B cell (primary cell): ENCODE data around the gene GFPT1. TPM values are rescaled to one million over a fixed set of nuclear protein-coding genes. Genes with fewer than 3 reads are reported as not detected.

Experiments
- ATAC-seq: fragments of 200-7000 bp; cut with Tn5 transposase; one replicate; pipeline ENCODE4 v1.10.0; 2021; ENCODE audit warnings: low read depth, mild to moderate bottlenecking, moderate number of reproducible peaks, moderate library complexity
- CTCF ChIA-PET: fragments of 350-600 bp; sonication (Branson Sonifier 250); formaldehyde crosslinking; loops from one replicate; lab custom pipeline; 2021; ENCODE audit warnings: antibody characterized with exemption, inconsistent platforms; lab: Charles Lee
- POLR2A ChIA-PET: fragments of 350-600 bp; sonication (Branson Sonifier 250); formaldehyde crosslinking; loops from one replicate; lab custom pipeline; 2021; ENCODE audit warnings: antibody characterized with exemption; lab: Charles Lee
- DNase-seq: peaks from one replicate; pipeline ENCODE4 v3.0.0; 2013
- H2AFZ ChIP-seq: 2 replicates; pipeline ENCODE4 v1.6.1; 2012; ENCODE audit warnings: mild to moderate bottlenecking, low read depth, low read length; ENCODE audit not compliant: insufficient read depth, poor library complexity, severe bottlenecking
- H3K27ac ChIP-seq, 2 donors: 1 replicate in 1 of 2; 2 replicates in 1 of 2; pipeline ENCODE4 v1.5.1; 2012 to 2013; ENCODE audit warnings: low read length in 2 of 2, mild to moderate bottlenecking in 2 of 2, moderate library complexity in 1 of 2
- H3K27me3 ChIP-seq, 4 experiments: fragments of 200-600 bp in 1 of 4; sonication (generic) in 1 of 4; replicated peaks in 1 of 4; 1 replicate in 2 of 4; 2 replicates in 2 of 4; pipeline versions ENCODE4 v1.6.1 to v1.7.0; 2013 to 2016; ENCODE audit warnings: low read length in 3 of 4, mild to moderate bottlenecking in 2 of 4, mixed read lengths in 1 of 4, moderate library complexity in 1 of 4; ENCODE audit not compliant: insufficient read depth in 4 of 4, control insufficient read depth in 3 of 4; ENCODE audit errors: control extremely low read depth in 1 of 4
- H3K36me3 ChIP-seq, 2 experiments: replicated peaks in 1 of 2; 1 replicate in 1 of 2; 2 replicates in 1 of 2; pipeline versions ENCODE4 v1.6.1 to v1.7.1; 2013; ENCODE audit warnings: low read length in 1 of 2; ENCODE audit not compliant: insufficient read depth in 2 of 2, control insufficient read depth in 1 of 2; ENCODE audit errors: control extremely low read depth in 1 of 2, extremely low read depth in 1 of 2
- H3K4me1 ChIP-seq, 2 donors: fragments of 200-600 bp in 1 of 2; sonication (generic) in 1 of 2; 1 replicate in 1 of 2; 2 replicates in 1 of 2; pipeline versions ENCODE4 v1.5.1 to v1.6.1; 2013 to 2017; ENCODE audit warnings: low read length in 2 of 2; ENCODE audit not compliant: control insufficient read depth in 2 of 2, insufficient read depth in 2 of 2
- H3K4me2 ChIP-seq: replicated peaks from 2 replicates; pipeline ENCODE3; 2012; ENCODE audit warnings: mild to moderate bottlenecking, low read depth, low read length; ENCODE audit not compliant: poor library complexity, severe bottlenecking
- H3K4me3 ChIP-seq, 5 experiments: fragments of 200-600 bp in 1 of 5; sonication (generic) in 1 of 5; 1 replicate in 3 of 5; 2 replicates in 2 of 5; pipeline versions ENCODE4 v1.5.1 to v1.7.0; 2011 to 2016; ENCODE audit warnings: low read length in 4 of 5, mild to moderate bottlenecking in 4 of 5, low read depth in 2 of 5, control low read depth in 1 of 5, moderate library complexity in 1 of 5; ENCODE audit not compliant: insufficient read depth in 1 of 5; ENCODE audit errors: control extremely low read depth in 1 of 5, extremely low read depth in 1 of 5
- H3K79me2 ChIP-seq: fragments of 200-600 bp; sonication (generic); one replicate; pipeline ENCODE4 v1.6.0; 2016; ENCODE audit warnings: low read length; ENCODE audit not compliant: control insufficient read depth, insufficient read depth
- H3K9ac ChIP-seq: fragments of 200-600 bp; sonication (generic); 2 replicates; pipeline ENCODE4 v1.6.1; 2017; ENCODE audit warnings: mild to moderate bottlenecking, low read length, moderate library complexity
- H3K9me3 ChIP-seq, 3 donors: one replicate each; pipeline versions ENCODE4 v1.6.1 to v1.7.1; 2013; ENCODE audit warnings: low read length in 2 of 3; ENCODE audit not compliant: control insufficient read depth in 2 of 3, insufficient read depth in 1 of 3; ENCODE audit errors: control extremely low read depth in 1 of 3
- H4K20me1 ChIP-seq: 2 replicates; pipeline ENCODE4 v1.6.0; 2012; ENCODE audit warnings: mild to moderate bottlenecking, low read length; ENCODE audit not compliant: insufficient read depth, control insufficient read depth, poor library complexity, severe bottlenecking
- H3K27ac Mint-ChIP-seq: one replicate; pipeline ENCODE4 v1.8.0; 2021; ENCODE audit warnings: mixed read lengths
- H3K27me3 Mint-ChIP-seq: one replicate; pipeline ENCODE4 v1.8.0; 2021; ENCODE audit warnings: mixed read lengths
- H3K4me1 Mint-ChIP-seq: one replicate; pipeline ENCODE4 v1.8.0; 2021; ENCODE audit warnings: mixed read lengths
- H3K4me3 Mint-ChIP-seq: one replicate; pipeline ENCODE4 v1.8.0; 2021; ENCODE audit warnings: mixed read lengths
- H3K9me3 Mint-ChIP-seq: one replicate; pipeline ENCODE4 v1.8.0; 2022; ENCODE audit warnings: mixed read lengths; ENCODE audit not compliant: insufficient read depth
- EZH2 ChIP-seq: IDR thresholded peaks from 2 replicates; pipeline ENCODE4 v1.6.1; 2012; ENCODE audit warnings: borderline replicate concordance, low read depth, mild to moderate bottlenecking, moderate library complexity, low read length; ENCODE audit not compliant: insufficient read depth, poor library complexity, severe bottlenecking
- WGBS: methylation state at CpG from one replicate; pipeline ENCODE4 v1.1.5; 2013; ENCODE audit warnings: missing lambda C conversion rate; ENCODE audit not compliant: insufficient coverage; 5-methylcytosine and 5-hydroxymethylcytosine counted together
- intact Hi-C: fragments of 100-400 bp; cut with micrococcal nuclease; formaldehyde crosslinking; loops from one replicate; pipeline ENCODE4 v1.10.0; 2022
- polyA plus RNA-seq: library from polyadenylated mRNA; depleted of rRNA; stranded (reverse); fragments of >200 nt; gene quantifications from 2 replicates; pipeline ENCODE4 v1.2.3, GENCODE V29; 2012
- total RNA-seq, 2 donors: library from RNA; stranded (reverse); fragments of 120-200 nt in 1 of 2; gene quantifications; 1 replicate in 1 of 2; 2 replicates in 1 of 2; pipeline versions ENCODE4 v1.2.3 to v1.2.4, GENCODE V29; 2013 to 2022
- TF ChIP-seq, protein P1 (sequence below): fragments of 200-600 bp; IDR thresholded peaks from one replicate; pipeline ENCODE4 v1.8.0; 2022; ENCODE audit warnings: antibody characterized with exemption, mild to moderate bottlenecking

The GFPT1 gene
- total and polyA plus RNA-seq, 2 donors (not counting 1 experiment from before 2014, with no cell fraction given) = 2.8 to 18.1 TPM

DNA sequence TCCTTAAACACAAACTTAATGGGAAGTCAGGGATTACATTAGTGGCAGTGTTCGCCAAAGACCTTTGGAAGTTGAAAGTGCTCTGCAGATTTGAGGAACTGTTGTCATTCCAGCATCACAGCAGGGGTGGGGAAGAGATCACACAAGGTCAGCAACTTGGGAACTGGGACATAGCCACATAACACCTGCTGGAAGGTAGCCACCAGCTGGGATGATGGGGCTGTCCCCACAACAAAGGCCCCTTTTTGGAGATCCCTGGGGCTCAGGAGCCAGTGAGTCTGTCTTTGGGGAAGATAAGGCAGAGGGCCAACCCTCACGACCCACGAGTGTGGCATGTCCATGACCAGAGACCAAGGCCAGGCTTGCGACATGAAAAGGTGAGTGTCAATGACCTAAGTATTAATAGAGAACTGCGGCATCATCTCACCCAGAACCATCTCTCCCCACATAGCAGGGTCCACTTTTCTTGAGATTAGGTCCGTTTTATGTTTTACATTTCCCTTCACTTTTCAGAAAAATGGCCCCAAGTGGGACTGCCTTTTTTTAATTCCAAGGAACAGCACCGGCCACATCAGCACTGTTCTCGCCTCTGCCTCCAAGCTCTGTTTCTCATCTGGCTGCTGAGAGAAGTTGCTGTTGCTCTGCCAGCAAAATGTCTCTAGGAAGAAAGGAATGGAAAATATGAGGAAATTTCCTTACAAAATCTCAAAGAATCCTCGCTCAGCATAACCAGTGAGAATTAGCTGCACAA lies 106.9 kb downstream of the GFPT1 start:
- Histone ChIP-seq H3K9me3 (no peaks in the 10 kb centered on the region), H3K4me2 (no peak overlapping the region), H3K36me3 (no peaks in the 10 kb centered on the region), H2AFZ (no peak overlapping the region), H3K9ac (no peak overlapping the region), H3K4me3 (no peak overlapping the region), H3K27ac (no peak overlapping the region), H3K27me3 (peaks cover 0 to 7% (median under 1%) of the 10 kb centered on the region in 4 experiments), H3K4me1 (no peaks in the 10 kb centered on the region), H4K20me1 (no peaks in the 10 kb centered on the region), H3K79me2 (no peaks in the 10 kb centered on the region)
- no peak overlapping the region for H3K4me3 Mint-ChIP-seq
- intact Hi-C loops = no loop called here
- no peaks in the 10 kb centered on the region for H3K9me3 Mint-ChIP-seq
- H3K4me1 Mint-ChIP-seq = no peaks in the 10 kb centered on the region
- DNase-seq = no peak
- peaks cover 4% of the 10 kb centered on the region for H3K27me3 Mint-ChIP-seq
- ATAC-seq = no peak
- TF ChIP-seq, protein P1, sequence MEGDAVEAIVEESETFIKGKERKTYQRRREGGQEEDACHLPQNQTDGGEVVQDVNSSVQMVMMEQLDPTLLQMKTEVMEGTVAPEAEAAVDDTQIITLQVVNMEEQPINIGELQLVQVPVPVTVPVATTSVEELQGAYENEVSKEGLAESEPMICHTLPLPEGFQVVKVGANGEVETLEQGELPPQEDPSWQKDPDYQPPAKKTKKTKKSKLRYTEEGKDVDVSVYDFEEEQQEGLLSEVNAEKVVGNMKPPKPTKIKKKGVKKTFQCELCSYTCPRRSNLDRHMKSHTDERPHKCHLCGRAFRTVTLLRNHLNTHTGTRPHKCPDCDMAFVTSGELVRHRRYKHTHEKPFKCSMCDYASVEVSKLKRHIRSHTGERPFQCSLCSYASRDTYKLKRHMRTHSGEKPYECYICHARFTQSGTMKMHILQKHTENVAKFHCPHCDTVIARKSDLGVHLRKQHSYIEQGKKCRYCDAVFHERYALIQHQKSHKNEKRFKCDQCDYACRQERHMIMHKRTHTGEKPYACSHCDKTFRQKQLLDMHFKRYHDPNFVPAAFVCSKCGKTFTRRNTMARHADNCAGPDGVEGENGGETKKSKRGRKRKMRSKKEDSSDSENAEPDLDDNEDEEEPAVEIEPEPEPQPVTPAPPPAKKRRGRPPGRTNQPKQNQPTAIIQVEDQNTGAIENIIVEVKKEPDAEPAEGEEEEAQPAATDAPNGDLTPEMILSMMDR = no peak
- TF ChIP-seq EZH2 = no peak
- WGBS = 73% methylated on average over 4 of the region's 9 CpGs
- ChIA-PET CTCF (no interaction called here), POLR2A (no interaction called here)
- no peak overlapping the region for H3K27ac Mint-ChIP-seq

DNA sequence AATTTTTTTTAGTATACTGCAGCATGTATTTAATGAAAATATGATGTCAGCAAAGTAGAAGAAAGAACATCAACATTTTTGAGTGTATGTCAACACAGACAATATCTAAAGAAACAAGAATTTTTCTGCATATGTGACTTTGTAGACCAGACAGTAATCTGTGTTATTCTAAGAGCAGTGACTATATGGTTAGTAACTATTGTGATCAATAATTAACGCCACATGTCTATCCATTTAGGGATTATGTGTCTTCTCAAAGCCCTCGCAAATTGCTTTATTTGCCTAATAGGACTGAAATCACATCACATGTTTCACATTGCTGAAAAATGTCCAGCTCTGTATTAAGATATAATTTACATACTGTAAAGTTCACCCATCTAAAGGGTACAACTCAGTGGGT lies 107.8 kb downstream of the GFPT1 start:
- WGBS = no CpG with 5 or more reads among the region's 2 CpGs
- no peak overlapping the region for H3K27ac Mint-ChIP-seq
- H3K4me1 Mint-ChIP-seq = no peaks in the 10 kb centered on the region
- intact Hi-C loops = no loop called here
- no peak overlapping the region for H3K4me3 ChIP-seq
- no peak overlapping the region for H2AFZ ChIP-seq
- H3K9ac ChIP-seq = no peak overlapping the region
- H3K27me3 Mint-ChIP-seq = peaks cover 9% of the 10 kb centered on the region
- TF ChIP-seq, protein P1 = no peak
- TF ChIP-seq EZH2 = no peak
- H3K27me3 ChIP-seq = peaks cover 0 to 7% (median 2%) of the 10 kb centered on the region in 4 experiments
- no peaks in the 10 kb centered on the region for H3K9me3 Mint-ChIP-seq
- H3K4me3 Mint-ChIP-seq = no peak overlapping the region
- ChIA-PET POLR2A (no interaction called here), CTCF (interaction anchor here (0.7 kb wide), 1 partner anchor 1691 kb away, joined by 4 read pairs; no protein-coding TSS in a partner anchor)
- no peak for DNase-seq
- no peaks in the 10 kb centered on the region for H3K79me2 ChIP-seq
- H3K4me1 ChIP-seq = no peaks in the 10 kb centered on the region
- no peaks in the 10 kb centered on the region for H4K20me1 ChIP-seq
- H3K9me3 ChIP-seq = no peaks in the 10 kb centered on the region
- no peak for ATAC-seq
- H3K36me3 ChIP-seq = no peaks in the 10 kb centered on the region
- H3K4me2 ChIP-seq = no peak overlapping the region
- no peak overlapping the region for H3K27ac ChIP-seq
